Mesenchymal stem cell (in vitro differentiated cells and primary cell): ENCODE measurements around the gene CD81.

Experiments used
- DNase-seq: peaks from one replicate; pipeline ENCODE4 v3.0.0-alpha.2; 2013
- H2AFZ ChIP-seq: one replicate; pipeline ENCODE4 v1.6.1; 2013; ENCODE audit warnings: low read depth, mild to moderate bottlenecking, control low read depth, inconsistent platforms, low read length, moderate library complexity
- H2AK5ac ChIP-seq: 2 replicates; pipeline ENCODE4 v1.6.1; 2013; ENCODE audit warnings: low read length, moderate library complexity, mild to moderate bottlenecking, inconsistent platforms; ENCODE audit not compliant: severe bottlenecking
- H2BK120ac ChIP-seq: one replicate; pipeline ENCODE4 v1.6.1; 2013; ENCODE audit warnings: low read depth, mild to moderate bottlenecking, inconsistent platforms, low read length, moderate library complexity
- H2BK12ac ChIP-seq, 2 experiments: one replicate each; pipeline ENCODE4 v1.6.1; 2013; ENCODE audit warnings: inconsistent platforms in 2 of 2, low read length in 2 of 2, mild to moderate bottlenecking in 2 of 2, moderate library complexity in 2 of 2, control low read depth in 1 of 2
- H2BK15ac ChIP-seq: one replicate; pipeline ENCODE4 v1.6.1; 2013; ENCODE audit warnings: mild to moderate bottlenecking, low read depth, inconsistent platforms; ENCODE audit not compliant: poor library complexity, severe bottlenecking
- H2BK5ac ChIP-seq: 2 replicates; pipeline ENCODE4 v1.6.1; 2013; ENCODE audit warnings: low read depth, mild to moderate bottlenecking, low read length, control low read depth, inconsistent platforms; ENCODE audit not compliant: poor library complexity, severe bottlenecking
- H3K14ac ChIP-seq, 2 experiments: one replicate each; pipeline ENCODE4 v1.6.1; 2013; ENCODE audit warnings: inconsistent platforms in 2 of 2, low read length in 2 of 2, control low read depth in 1 of 2, mild to moderate bottlenecking in 1 of 2, moderate library complexity in 1 of 2
- H3K18ac ChIP-seq, 2 experiments: one replicate each; pipeline ENCODE4 v1.6.1; 2013; ENCODE audit warnings: inconsistent platforms in 2 of 2, low read length in 2 of 2, control low read depth in 1 of 2, low read depth in 1 of 2, mild to moderate bottlenecking in 1 of 2
- H3K23ac ChIP-seq, 2 experiments: one replicate each; pipeline ENCODE4 v1.6.1; 2013; ENCODE audit warnings: inconsistent platforms in 2 of 2, low read length in 2 of 2, mild to moderate bottlenecking in 2 of 2, moderate library complexity in 2 of 2, control low read depth in 1 of 2
- H3K27ac ChIP-seq: 2 replicates; pipeline ENCODE4 v1.5.1; 2013; ENCODE audit warnings: mild to moderate bottlenecking, moderate library complexity, low read length, control low read depth, inconsistent platforms; ENCODE audit not compliant: poor library complexity, severe bottlenecking
- H3K27me3 ChIP-seq, 2 experiments: 2 replicates each; pipeline versions ENCODE4 v1.6.1 to v1.7.0; 2013; ENCODE audit warnings: low read length in 2 of 2, mild to moderate bottlenecking in 2 of 2, moderate library complexity in 2 of 2, control low read depth in 1 of 2, inconsistent platforms in 1 of 2; ENCODE audit not compliant: control insufficient read depth in 1 of 2, insufficient read depth in 1 of 2
- H3K36me3 ChIP-seq, 2 experiments: 2 replicates each; pipeline versions ENCODE4 v1.6.1 to v1.7.0; 2013; ENCODE audit warnings: low read length in 2 of 2, control low read depth in 1 of 2, inconsistent platforms in 1 of 2, low read depth in 1 of 2, mild to moderate bottlenecking in 1 of 2; ENCODE audit not compliant: insufficient read depth in 2 of 2, control insufficient read depth in 1 of 2
- H3K4ac ChIP-seq, 2 experiments: one replicate each; pipeline ENCODE4 v1.6.1; 2013; ENCODE audit warnings: inconsistent platforms in 2 of 2, low read length in 2 of 2, mild to moderate bottlenecking in 2 of 2, moderate library complexity in 2 of 2, control low read depth in 1 of 2, low read depth in 1 of 2
- H3K4me1 ChIP-seq: 2 replicates; pipeline ENCODE4 v1.6.1; 2013; ENCODE audit warnings: low read depth, low read length, control low read depth; ENCODE audit not compliant: control insufficient read depth, insufficient read depth
- H3K4me2 ChIP-seq: 2 replicates; pipeline ENCODE4 v1.6.1; 2013; ENCODE audit warnings: low read length, mild to moderate bottlenecking, inconsistent platforms; ENCODE audit not compliant: poor library complexity, severe bottlenecking
- H3K4me3 ChIP-seq, 2 experiments: 2 replicates each; pipeline versions ENCODE4 v1.5.1 to v1.7.0; 2013; ENCODE audit warnings: low read length in 2 of 2, mild to moderate bottlenecking in 2 of 2, control low read depth in 1 of 2, low read depth in 1 of 2; ENCODE audit not compliant: insufficient read depth in 1 of 2
- H3K79me1 ChIP-seq: replicated peaks from 2 replicates; pipeline ENCODE4 v1.6.1; 2013; ENCODE audit warnings: mild to moderate bottlenecking, control low read depth, low read length, inconsistent platforms; ENCODE audit not compliant: poor library complexity, severe bottlenecking
- H3K9ac ChIP-seq: 2 replicates; pipeline ENCODE4 v1.7.0; 2013; ENCODE audit warnings: mild to moderate bottlenecking, low read length, moderate library complexity
- H3K9me3 ChIP-seq: 2 replicates; pipeline ENCODE4 v1.7.0; 2013; ENCODE audit warnings: mild to moderate bottlenecking, low read length; ENCODE audit not compliant: control insufficient read depth
- H4K8ac ChIP-seq: one replicate; pipeline ENCODE4 v1.6.1; 2013; ENCODE audit warnings: inconsistent platforms, mild to moderate bottlenecking, low read length, moderate library complexity
- H4K91ac ChIP-seq: one replicate; pipeline ENCODE4 v1.6.1; 2013; ENCODE audit warnings: mild to moderate bottlenecking, low read length, inconsistent platforms
- WGBS: methylation state at CpG from one replicate; pipeline ENCODE4 v1.1.7; 2013; ENCODE audit warnings: mixed read lengths; 5-methylcytosine and 5-hydroxymethylcytosine counted together

CD81 gene

DNA sequence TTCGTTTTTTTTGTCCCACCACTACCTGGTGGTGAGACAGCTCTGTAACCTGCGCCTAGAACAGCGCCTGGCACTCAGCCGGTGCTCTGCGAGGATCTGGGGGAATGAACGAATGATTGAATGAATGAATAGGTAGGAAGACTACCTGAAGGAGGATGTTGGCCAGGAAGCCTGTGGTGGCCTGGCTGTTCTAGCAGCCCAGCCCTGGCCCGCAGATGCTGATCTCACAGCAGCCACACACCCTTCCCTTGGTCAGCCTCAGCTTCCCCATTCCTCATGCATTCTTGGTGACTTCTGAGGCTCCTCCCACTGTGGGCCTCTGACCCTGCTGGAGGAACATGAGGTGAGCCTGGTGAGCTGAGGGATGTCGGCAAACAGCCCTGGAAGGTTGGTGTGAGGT is 63.5 kb downstream of the CD81 start:
- Histone ChIP-seq H3K23ac (no peak overlapping the region), H4K8ac (no peak overlapping the region), H3K27me3 (peaks cover 53 to 82% of the 10 kb centered on the region in 2 experiments), H3K4me3 (no peak overlapping the region), H3K36me3 (no peaks in the 10 kb centered on the region), H2BK12ac (no peak overlapping the region), H2AK5ac (no peak overlapping the region), H2AFZ (no peak overlapping the region), H2BK15ac (no peak overlapping the region), H2BK120ac (no peak overlapping the region), H3K14ac (no peak overlapping the region), H2BK5ac (no peak overlapping the region), H3K18ac (no peak overlapping the region), H3K9ac (no peak overlapping the region), H3K4me1 (peaks cover 9% of the 10 kb centered on the region), H3K4me2 (no peak overlapping the region), H3K79me1 (no peaks in the 10 kb centered on the region), H4K91ac (no peak overlapping the region), H3K9me3 (peaks cover 3% of the 10 kb centered on the region), H3K27ac (no peak overlapping the region), H3K4ac (no peak overlapping the region)
- WGBS = 83% methylated on average over 7 of the region's 8 CpGs
- DNase-seq = no peak

DNA sequence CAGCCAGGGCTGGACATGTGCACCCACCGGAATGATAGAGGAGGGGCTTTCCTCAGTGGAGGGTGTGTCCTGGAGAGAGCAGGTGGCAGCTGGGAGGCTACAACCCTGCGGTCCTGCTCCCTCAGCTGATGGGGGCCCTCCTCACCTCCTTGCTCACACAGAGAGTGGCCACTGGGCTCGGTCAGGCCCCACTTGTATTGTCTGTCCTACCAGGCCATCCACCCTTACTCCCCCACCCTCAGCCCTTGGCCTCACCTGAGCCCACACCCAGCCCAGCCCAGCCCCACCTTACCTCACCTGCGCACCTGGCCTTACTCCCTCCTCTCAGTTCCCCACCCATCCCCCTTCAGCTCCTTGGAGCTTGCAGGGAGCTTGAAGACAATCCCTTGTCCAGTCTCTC is 64.1 kb downstream of the CD81 start:
- H3K27me3 ChIP-seq = peaks cover 53 to 82% of the 10 kb centered on the region in 2 experiments
- H3K9ac ChIP-seq = no peak overlapping the region
- no peak overlapping the region for H3K4ac ChIP-seq
- WGBS = 76% methylated on average over 4 of the region's 4 CpGs
- no peak overlapping the region for H3K27ac ChIP-seq
- no peak overlapping the region for H3K14ac ChIP-seq
- no peaks in the 10 kb centered on the region for H3K79me1 ChIP-seq
- no peak overlapping the region for H3K4me2 ChIP-seq
- H3K4me3 ChIP-seq = no peak overlapping the region
- H3K23ac ChIP-seq = no peak overlapping the region
- no peak overlapping the region for H2BK15ac ChIP-seq
- H3K18ac ChIP-seq = no peak overlapping the region
- no peak overlapping the region for H4K8ac ChIP-seq
- H2BK12ac ChIP-seq = no peak overlapping the region
- no peak for DNase-seq
- H2AK5ac ChIP-seq = no peak overlapping the region
- H3K36me3 ChIP-seq = no peaks in the 10 kb centered on the region
- H3K4me1 ChIP-seq = peaks cover 9% of the 10 kb centered on the region
- H2BK5ac ChIP-seq = no peak overlapping the region
- H4K91ac ChIP-seq = no peak overlapping the region
- H2BK120ac ChIP-seq = no peak overlapping the region
- peaks cover 3% of the 10 kb centered on the region for H3K9me3 ChIP-seq
- no peak overlapping the region for H2AFZ ChIP-seq

DNA sequence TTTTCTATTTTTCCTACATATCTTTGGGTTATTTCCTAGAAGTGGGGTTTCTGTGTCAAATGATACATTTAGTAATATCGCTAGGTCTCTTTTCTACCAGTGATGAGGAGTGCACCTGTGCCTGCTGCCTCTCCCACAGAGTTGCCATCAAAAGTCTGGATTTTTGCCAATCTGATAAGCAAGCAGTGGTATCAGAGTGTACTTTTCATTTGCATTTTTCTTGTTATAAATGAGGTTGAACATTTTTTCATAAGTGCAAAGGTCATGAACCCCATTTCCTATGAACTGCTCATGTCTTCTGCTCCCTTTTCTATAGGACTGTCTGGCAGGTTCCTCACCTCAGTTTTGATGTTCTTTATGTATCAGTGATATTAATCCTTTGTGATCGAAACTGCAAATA is 65.5 kb downstream of the CD81 start:
- Histone ChIP-seq H3K36me3 (no peaks in the 10 kb centered on the region), H4K91ac (no peak overlapping the region), H2BK15ac (no peak overlapping the region), H2BK12ac (no peak overlapping the region), H2BK120ac (no peak overlapping the region), H2BK5ac (no peak overlapping the region), H4K8ac (no peak overlapping the region), H3K27me3 (peaks cover 62 to 82% of the 10 kb centered on the region in 2 experiments), H3K9me3 (peaks cover 3% of the 10 kb centered on the region), H3K79me1 (no peaks in the 10 kb centered on the region), H3K27ac (no peak overlapping the region), H3K23ac (no peak overlapping the region), H3K4ac (no peak overlapping the region), H2AK5ac (no peak overlapping the region), H2AFZ (no peak overlapping the region), H3K4me3 (no peak overlapping the region), H3K14ac (no peak overlapping the region), H3K4me2 (no peak overlapping the region), H3K4me1 (peaks cover 9% of the 10 kb centered on the region), H3K18ac (no peak overlapping the region), H3K9ac (no peak overlapping the region)
- 100% methylated on average over 1 of the region's 2 CpGs for WGBS
- no peak for DNase-seq

DNA sequence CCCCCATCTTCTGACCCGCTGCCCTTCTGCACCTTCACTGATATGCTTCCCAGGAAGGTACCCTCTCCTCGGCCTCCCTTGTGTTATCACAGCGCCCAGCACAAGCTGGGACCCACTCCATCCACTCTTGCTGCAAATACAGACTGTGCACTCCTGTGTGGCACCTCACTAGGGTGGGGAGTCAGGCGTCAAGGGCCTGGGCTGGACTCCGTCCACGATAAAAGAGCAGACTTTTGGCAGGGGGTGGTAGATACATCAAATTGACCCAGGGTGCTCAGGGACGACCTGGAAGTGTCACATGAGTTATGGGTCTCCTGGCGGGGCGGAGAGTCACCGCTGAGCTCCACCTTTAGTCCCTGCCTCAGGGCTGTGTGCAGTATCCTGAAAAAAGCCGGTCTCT is 66.3 kb downstream of the CD81 start:
- Histone ChIP-seq H2BK120ac (no peak overlapping the region), H2BK12ac (no peak overlapping the region), H3K18ac (no peak overlapping the region), H2AK5ac (no peak overlapping the region), H4K91ac (no peak overlapping the region), H3K79me1 (no peaks in the 10 kb centered on the region), H3K4me3 (no peak overlapping the region), H3K36me3 (no peaks in the 10 kb centered on the region), H2AFZ (no peak overlapping the region), H3K4ac (no peak overlapping the region), H3K9ac (no peak overlapping the region), H2BK5ac (no peak overlapping the region), H3K23ac (no peak overlapping the region), H4K8ac (no peak overlapping the region), H3K27ac (no peak overlapping the region), H3K4me1 (peaks cover 9% of the 10 kb centered on the region), H3K9me3 (peaks cover 3% of the 10 kb centered on the region), H2BK15ac (no peak overlapping the region), H3K14ac (no peak overlapping the region), H3K27me3 (peaks cover 69 to 81% of the 10 kb centered on the region in 2 experiments), H3K4me2 (no peak overlapping the region)
- DNase-seq = no peak
- WGBS = 65% methylated on average over 10 of the region's 11 CpGs
